Measurements from ENCODE around the gene LMOD2. TPM values are rescaled to one million over a fixed set of nuclear protein-coding genes. Genes with fewer than 3 reads are reported as not detected.
A peak's percentile ranks its signal among the peaks of the same experiment; 100 is the strongest.

LMOD2 gene
- total RNA-seq, 2 donors from 2014 or later, result not detected

GRCh38 chr7:123615344-123615743 lies 40.3 kb upstream of the LMOD2 start:
- no peak for TF ChIP-seq CTCF (IDR thresholded peaks at IDR 0.05)
- Histone ChIP-seq H3K27me3 (replicated peaks; ENCODE audit: insufficient read depth) (no peaks in the 10 kb centered on the region), H3K4me1 (ENCODE audit: control insufficient read depth in 1 of 2, low read depth in 2 of 2) (no peaks in the 10 kb centered on the region), H3K36me3 (no peaks in the 10 kb centered on the region), H3K4me3 (no peak overlapping the region), H3K27ac (no peak overlapping the region), H3K9me3 (no peaks in the 10 kb centered on the region)
- no peak for DNase-seq (ENCODE audit: low spot score)
- ATAC-seq (ENCODE audit: insufficient number of reproducible peaks, low FRiP score, low read depth), result no peak

- H3K36me3 ChIP-seq, result no peaks in the 10 kb centered on the region
- H3K27ac ChIP-seq, result no peak overlapping the region
- ATAC-seq (ENCODE audit: insufficient number of reproducible peaks, low FRiP score, low read depth) (no peak), DNase-seq (ENCODE audit: low spot score) (no peak)
- no peaks in the 10 kb centered on the region for H3K4me1 ChIP-seq (ENCODE audit: control insufficient read depth in 1 of 2, low read depth in 2 of 2)
- no peaks in the 10 kb centered on the region for H3K27me3 ChIP-seq (replicated peaks; ENCODE audit: insufficient read depth)
- no peak overlapping the region for H3K4me3 ChIP-seq
- no peaks in the 10 kb centered on the region for H3K9me3 ChIP-seq
- no peak for TF ChIP-seq CTCF (IDR thresholded peaks at IDR 0.05)
Measured at GRCh38 chr7:123616223-123616622, 39.4 kb upstream of the LMOD2 start.

- TF ChIP-seq CTCF (IDR thresholded peaks at IDR 0.05), result no peak
- no peak for ATAC-seq (ENCODE audit: insufficient number of reproducible peaks, low FRiP score, low read depth)
- no peak overlapping the region for H3K27ac ChIP-seq
Measured at GRCh38 chr7:123621707-123622106, 34.0 kb upstream of the LMOD2 start.

GRCh38 chr7:123622660-123623386 lies 32.8 kb upstream of the LMOD2 start:
- DNase-seq (ENCODE audit: low spot score) (no peak), ATAC-seq (ENCODE audit: insufficient number of reproducible peaks, low FRiP score, low read depth) (no peak)
- no peak overlapping the region for H3K27ac ChIP-seq
- TF ChIP-seq CTCF (IDR thresholded peaks at IDR 0.05), result no peak
- H3K4me3 ChIP-seq, result no peak overlapping the region
- H3K27me3 ChIP-seq (replicated peaks; ENCODE audit: insufficient read depth), result no peaks in the 10 kb centered on the region
- no peaks in the 10 kb centered on the region for H3K9me3 ChIP-seq
- no peaks in the 10 kb centered on the region for H3K36me3 ChIP-seq
- H3K4me1 ChIP-seq (ENCODE audit: control insufficient read depth in 1 of 2, low read depth in 2 of 2), result no peaks in the 10 kb centered on the region

More at GRCh38 chr7:123621707-123622106, 34.0 kb upstream of the LMOD2 start:
- no peak for DNase-seq (ENCODE audit: low spot score)
- Histone ChIP-seq H3K4me3 (no peak overlapping the region), H3K9me3 (no peaks in the 10 kb centered on the region), H3K4me1 (ENCODE audit: control insufficient read depth in 1 of 2, low read depth in 2 of 2) (no peaks in the 10 kb centered on the region), H3K36me3 (no peaks in the 10 kb centered on the region), H3K27me3 (replicated peaks; ENCODE audit: insufficient read depth) (no peaks in the 10 kb centered on the region)

GRCh38 chr7:123624527-123625183 lies 31.0 kb upstream of the LMOD2 start:
- Histone ChIP-seq H3K9me3 (no peaks in the 10 kb centered on the region), H3K27ac (no peak overlapping the region), H3K4me1 (ENCODE audit: control insufficient read depth in 1 of 2, low read depth in 2 of 2) (no peaks in the 10 kb centered on the region), H3K36me3 (no peaks in the 10 kb centered on the region), H3K4me3 (no peak overlapping the region), H3K27me3 (replicated peaks; ENCODE audit: insufficient read depth) (no peaks in the 10 kb centered on the region)
- peak; percentile 24 for TF ChIP-seq CTCF (IDR thresholded peaks at IDR 0.05)
- DNase-seq (ENCODE audit: low spot score) (no peak), ATAC-seq (ENCODE audit: insufficient number of reproducible peaks, low FRiP score, low read depth) (no peak)
